GM19025 (cell line): Measurements from ENCODE around the gene UCK1.

Source experiments
- ATAC-seq: cut with Tn5 transposase; IDR thresholded peaks from one replicate; pipeline ENCODE4 v1.9.1; 2021; ENCODE audit warnings: mild to moderate bottlenecking, low read depth, moderate library complexity; ENCODE audit not compliant: unreplicated experiment

Gene UCK1

DNA sequence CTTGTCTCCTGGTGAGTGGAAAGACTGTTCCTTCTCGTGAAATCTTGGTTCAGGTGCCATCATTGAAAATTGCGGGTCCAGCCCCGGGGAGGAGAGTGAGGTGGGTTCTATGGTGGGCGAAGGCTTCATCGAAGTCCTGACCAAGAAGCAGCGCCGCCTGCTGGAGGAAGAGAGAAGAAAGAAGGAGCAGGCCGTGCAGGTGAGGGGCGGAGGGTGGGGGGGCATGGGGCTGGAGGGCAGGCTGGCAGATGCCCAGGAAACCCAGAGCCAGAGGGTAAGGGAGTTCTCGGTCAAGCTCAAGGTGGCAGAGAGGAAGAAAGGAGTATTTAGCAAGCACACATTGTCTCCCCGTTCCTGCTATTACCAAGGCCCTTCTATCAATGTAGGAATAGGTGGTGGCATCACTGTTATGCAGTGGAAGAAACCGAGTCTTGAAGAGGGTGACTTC lies 52.6 kb downstream of the UCK1 start:
- no peak for ATAC-seq

DNA sequence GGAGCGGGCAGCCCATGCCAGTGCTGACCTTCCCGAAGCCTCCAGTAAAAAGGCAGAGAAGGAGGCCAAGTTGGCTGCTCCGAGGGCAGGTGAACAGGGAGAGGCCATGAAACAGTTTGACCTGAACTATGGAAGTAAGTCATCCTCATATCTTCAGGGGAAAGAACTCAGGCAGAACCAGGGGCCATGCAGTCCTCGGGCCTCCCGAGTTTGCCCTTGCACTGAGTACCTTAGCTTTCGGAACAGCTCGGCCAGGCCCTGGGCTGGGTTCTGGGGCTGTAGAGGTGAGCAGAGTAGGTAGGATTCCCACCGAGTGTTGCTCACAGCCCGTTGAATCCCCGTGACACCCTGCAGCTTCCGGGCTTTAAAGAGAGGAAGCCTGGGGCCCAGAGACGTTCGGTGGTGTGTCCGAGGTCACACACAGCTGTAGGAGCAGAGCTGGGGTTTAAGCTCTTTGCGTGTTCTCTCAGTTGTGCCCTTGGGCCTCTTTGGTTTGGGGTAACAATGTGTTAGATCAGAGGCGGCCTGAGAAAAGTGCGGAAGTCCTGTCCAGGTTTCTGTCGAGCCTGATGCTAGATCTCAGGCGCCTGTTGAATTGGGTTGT lies 53.1 kb downstream of the UCK1 start:
- ATAC-seq = no peak

DNA sequence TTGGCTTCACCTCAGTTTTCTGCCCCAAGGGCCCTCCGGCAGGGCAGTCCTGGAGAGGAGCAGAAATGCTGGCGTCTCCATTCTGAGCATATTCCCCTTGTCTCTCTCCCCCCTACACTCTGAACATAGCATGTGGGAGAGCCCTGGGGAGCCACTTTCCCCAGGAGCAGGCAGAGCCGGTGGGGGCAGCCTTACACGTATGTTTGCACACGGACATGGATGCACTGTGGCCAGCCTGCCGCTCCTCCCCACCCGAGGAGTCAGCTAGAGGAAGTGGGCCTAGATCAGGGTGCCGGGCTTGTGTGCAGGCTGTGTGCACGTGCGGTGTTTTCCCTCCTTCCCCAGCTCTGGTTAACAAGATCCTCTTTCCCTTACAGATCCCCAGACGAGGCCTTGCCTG lies 53.7 kb downstream of the UCK1 start:
- ATAC-seq = no peak

DNA sequence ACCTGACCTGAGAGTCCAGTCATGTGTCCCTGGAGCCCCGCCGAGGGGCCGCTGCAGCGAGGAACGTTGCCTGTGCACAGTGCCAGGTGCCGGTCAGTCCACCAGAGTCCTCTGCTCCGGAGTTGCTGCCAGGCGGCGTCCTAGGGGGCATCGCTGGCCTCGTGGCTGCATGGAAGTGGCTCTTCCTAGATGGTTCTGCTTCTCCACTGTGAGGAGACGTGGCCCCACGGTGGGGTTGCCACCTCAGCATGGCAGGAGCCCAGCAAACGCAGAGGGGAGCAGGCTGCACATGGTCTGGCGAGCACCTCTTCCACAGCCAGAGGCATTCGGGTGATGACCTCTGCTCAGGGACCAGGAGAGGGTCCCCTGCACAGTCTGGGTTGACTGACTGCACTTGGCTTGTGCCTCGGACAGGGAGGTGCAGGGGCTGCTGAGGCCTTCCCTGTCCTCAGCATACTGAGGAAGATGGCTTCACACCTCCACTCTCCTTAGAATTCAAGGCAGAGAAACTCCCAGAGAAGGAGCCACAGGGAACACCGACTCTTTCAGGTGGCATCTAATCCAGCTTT lies 54.2 kb downstream of the UCK1 start:
- no peak for ATAC-seq

DNA sequence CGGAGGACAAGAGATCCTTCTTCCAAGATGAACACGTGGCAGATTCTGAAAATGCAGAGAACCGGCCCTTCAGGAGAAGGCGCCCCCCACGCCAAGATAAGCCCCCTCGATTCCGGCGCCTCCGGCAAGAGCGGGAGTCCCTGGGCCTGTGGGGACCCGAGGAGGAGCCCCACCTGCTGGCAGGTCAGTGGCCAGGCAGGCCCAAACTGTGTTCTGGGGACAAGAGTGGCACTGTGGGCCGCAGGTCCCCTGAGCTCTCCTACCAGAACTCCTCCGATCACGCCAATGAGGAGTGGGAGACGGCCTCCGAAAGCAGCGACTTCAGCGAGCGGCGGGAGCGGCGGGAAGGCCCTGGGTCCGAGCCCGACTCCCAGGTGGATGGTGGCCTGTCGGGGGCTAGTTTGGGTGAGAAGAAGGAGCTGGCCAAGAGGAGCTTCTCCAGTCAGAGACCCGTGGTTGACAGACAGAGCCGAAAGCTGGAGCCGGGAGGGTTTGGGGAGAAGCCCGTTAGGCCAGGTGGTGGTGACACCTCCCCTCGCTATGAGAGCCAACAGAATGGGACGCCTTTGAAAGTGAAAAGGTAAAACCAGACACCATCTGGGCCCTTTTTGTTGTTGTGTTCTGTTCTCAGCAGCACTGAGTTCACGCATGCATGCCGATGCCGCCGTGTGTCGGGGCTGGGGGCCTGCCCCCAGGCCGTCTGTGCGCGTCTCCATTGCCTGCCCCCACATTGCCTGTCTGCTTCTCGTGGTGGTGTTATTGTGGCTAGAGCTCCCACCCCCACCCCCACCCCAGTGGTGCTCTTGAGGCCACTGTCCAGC lies 54.9 kb downstream of the UCK1 start:
- no peak for ATAC-seq

DNA sequence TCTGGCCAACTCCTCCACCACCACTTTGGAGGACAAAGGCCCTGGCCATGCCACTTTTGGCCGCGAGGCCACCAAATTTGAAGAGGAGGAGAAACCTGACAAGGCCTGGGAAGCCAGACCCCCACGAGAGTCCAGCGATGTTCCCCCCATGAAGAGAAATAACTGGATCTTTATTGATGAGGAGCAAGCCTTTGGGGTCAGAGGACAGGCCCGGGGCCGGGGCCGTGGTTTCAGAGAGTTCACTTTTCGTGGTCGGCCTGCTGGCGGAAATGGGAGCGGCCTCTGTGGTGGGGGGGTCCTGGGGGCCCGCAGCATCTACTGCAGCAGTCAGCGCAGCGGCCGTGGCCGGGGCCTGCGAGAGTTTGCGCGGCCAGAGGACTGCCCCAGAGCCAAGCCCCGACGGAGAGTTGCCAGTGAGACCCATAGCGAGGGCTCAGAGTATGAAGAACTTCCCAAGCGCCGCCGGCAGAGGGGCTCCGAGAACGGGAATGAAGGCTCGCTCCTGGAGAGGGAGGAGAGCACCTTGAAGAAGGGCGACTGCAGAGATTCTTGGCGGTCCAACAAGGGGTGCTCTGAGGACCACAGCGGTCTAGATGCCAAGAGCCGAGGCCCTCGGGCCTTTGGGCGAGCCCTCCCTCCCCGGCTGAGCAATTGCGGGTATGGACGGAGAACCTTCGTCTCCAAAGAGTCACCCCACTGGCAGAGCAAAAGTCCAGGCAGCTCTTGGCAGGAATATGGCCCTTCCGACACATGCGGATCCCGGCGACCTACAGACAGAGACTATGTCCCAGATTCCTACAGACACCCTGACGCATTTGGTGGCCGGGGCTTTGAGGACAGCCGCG lies 55.7 kb downstream of the UCK1 start:
- ATAC-seq = no peak

DNA sequence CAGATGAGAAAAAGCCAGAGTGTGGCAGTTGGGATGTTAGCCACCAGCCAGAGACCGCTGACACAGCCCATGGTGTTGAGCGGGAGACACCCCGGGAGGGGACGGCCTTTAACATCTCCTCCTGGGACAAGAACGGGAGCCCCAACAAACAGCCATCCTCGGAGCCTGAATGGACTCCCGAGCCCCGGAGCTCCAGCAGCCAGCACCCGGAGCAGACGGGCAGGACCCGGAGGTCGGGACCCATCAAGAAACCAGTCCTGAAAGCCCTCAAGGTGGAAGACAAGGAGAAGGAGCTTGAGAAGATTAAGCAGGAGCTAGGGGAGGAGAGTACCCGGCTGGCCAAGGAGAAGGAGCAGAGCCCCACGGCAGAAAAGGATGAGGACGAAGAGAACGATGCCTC lies 56.4 kb downstream of the UCK1 start:
- ATAC-seq = no peak

DNA sequence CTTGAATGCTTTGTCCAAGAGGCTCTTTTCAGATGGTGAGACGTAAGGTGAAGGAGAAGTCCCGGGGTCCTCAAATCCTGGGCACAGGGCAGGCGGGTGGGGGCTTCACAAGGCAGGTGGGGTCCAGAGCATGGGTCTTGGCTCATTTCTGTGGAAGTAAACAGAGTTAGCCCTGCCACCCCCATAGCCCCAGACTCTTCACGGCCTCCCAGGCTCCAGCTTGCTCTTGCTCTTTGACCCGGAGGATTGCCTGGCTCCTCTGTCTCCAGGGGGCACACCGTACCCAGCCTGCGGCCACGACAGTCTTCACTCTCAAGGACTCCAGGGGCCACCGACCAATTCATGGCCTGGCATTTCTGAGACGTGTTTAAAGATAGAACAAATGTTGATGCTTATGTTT lies 57.2 kb downstream of the UCK1 start:
- no peak for ATAC-seq
